ENCODE results near the gene FGF18.
"Not testable (repeated sequence)": the region's sequence is repeated elsewhere in the genome, so short reads cannot be mapped to it uniquely, and the experiment has no call there.

DNA sequence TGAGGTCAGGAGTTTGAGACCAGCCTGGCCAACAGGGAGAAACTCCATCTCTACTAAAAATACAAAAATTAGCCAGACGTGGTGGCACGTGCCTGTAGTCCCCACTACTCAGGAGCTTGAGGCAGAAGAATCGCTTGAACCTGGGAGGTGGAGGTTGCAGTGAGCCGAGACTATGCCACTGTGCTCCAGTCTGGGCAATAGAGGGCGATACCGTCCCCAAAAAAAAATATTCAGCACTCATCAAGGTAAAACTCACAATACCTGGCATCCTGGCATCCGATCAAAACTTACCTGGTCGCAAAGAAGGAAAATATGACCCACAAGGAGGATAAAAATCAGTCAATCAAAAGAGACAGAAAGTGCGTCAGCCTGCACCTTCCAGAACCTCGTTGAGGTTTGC is 48.6 kb upstream of the FGF18 start:
- TF ChIP-seq, protein P1, sequence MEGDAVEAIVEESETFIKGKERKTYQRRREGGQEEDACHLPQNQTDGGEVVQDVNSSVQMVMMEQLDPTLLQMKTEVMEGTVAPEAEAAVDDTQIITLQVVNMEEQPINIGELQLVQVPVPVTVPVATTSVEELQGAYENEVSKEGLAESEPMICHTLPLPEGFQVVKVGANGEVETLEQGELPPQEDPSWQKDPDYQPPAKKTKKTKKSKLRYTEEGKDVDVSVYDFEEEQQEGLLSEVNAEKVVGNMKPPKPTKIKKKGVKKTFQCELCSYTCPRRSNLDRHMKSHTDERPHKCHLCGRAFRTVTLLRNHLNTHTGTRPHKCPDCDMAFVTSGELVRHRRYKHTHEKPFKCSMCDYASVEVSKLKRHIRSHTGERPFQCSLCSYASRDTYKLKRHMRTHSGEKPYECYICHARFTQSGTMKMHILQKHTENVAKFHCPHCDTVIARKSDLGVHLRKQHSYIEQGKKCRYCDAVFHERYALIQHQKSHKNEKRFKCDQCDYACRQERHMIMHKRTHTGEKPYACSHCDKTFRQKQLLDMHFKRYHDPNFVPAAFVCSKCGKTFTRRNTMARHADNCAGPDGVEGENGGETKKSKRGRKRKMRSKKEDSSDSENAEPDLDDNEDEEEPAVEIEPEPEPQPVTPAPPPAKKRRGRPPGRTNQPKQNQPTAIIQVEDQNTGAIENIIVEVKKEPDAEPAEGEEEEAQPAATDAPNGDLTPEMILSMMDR (IDR thresholded peaks at IDR 0.05; ENCODE audit: low read length), result peak; percentile 36
- not testable (repeated sequence) for TF ChIP-seq EZH2 (IDR thresholded peaks at IDR 0.05; ENCODE audit: borderline replicate concordance, low read length)

Measured in OCI-LY1 (cell line).